ENCODE results near the gene ANXA7. TPM values are rescaled to one million over a fixed set of nuclear protein-coding genes. Genes with fewer than 3 reads are reported as not detected.
"Not testable (repeated sequence)": the region's sequence is repeated elsewhere in the genome, so short reads cannot be mapped to it uniquely, and the experiment has no call there.

ANXA7 gene
- polyA plus RNA-seq, 2 donors = 36.7 to 74.4 TPM

- H3K36me3 ChIP-seq (ENCODE audit: control insufficient read depth in 2 of 2, insufficient read depth in 2 of 2, low read length in 1 of 2); H3K4me3 ChIP-seq (ENCODE audit: low read depth in 1 of 2, low read length in 2 of 2); H3K9me3 ChIP-seq (ENCODE audit: control insufficient read depth in 2 of 2, insufficient read depth in 1 of 2, low read depth in 1 of 2, low read length in 1 of 2); H3K4me1 ChIP-seq (ENCODE audit: control insufficient read depth in 2 of 2, insufficient read depth in 2 of 2, low read length in 1 of 2); H3K27me3 ChIP-seq (ENCODE audit: control insufficient read depth in 1 of 2, insufficient read depth in 2 of 2, low read length in 2 of 2); H3K27ac ChIP-seq (ENCODE audit: low read depth in 2 of 2, low read length in 1 of 2): not testable (repeated sequence)
- WGBS, 2 donors = no CpG with 5 or more reads among the region's 1 CpG
Measured at GRCh38 chr10:73328523-73328922, 85.3 kb downstream of the ANXA7 start.

DNA sequence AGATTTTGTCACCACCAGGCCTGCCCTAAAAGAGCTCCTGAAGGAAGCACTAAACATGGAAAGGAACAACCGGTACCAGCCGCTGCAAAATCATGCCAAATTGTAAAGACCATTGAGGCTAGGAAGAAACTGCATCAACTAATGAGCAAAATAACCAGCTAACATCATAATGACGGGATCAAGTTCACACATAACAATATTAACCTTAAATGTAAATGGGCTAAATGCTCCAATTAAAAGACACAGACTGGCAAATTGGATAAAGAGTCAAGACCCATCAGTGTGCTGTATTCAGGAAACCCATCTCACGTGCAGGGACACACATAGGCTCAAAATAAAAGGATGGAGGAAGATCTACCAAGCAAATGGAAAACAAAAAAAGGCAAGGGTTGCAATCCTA lies 88.6 kb downstream of the ANXA7 start:
- H3K27me3 ChIP-seq (ENCODE audit: control insufficient read depth in 1 of 2, insufficient read depth in 2 of 2, low read length in 2 of 2); H3K4me1 ChIP-seq (ENCODE audit: control insufficient read depth in 2 of 2, insufficient read depth in 2 of 2, low read length in 1 of 2); H3K4me3 ChIP-seq (ENCODE audit: low read depth in 1 of 2, low read length in 2 of 2); H3K9me3 ChIP-seq (ENCODE audit: control insufficient read depth in 2 of 2, insufficient read depth in 1 of 2, low read depth in 1 of 2, low read length in 1 of 2); H3K36me3 ChIP-seq (ENCODE audit: control insufficient read depth in 2 of 2, insufficient read depth in 2 of 2, low read length in 1 of 2); H3K27ac ChIP-seq (ENCODE audit: low read depth in 2 of 2, low read length in 1 of 2): not testable (repeated sequence)
- 83% methylated on average over 1 of the region's 4 CpGs for WGBS, 2 donors

Other genes with a start within 250 kb of the ANXA7 start
- 10 to 100 TPM in 1 of 2 donors, 1 to 10 TPM in 1; 6.7 to 12.7 TPM for gene ECD, start 246.1 kb downstream of the ANXA7 start, polyA plus RNA-seq
- gene FAM149B1, start 245.9 kb downstream of the ANXA7 start, polyA plus RNA-seq = 10 to 100 TPM in 1 of 2 donors, 1 to 10 TPM in 1; 9.4 to 21.7 TPM
- gene DNAJC9, start 166.8 kb downstream of the ANXA7 start, polyA plus RNA-seq = 10 to 100 TPM; 13.7 to 19.0 TPM
- 10 to 100 TPM; 41.7 to 60.3 TPM for gene MRPS16, start 161.4 kb downstream of the ANXA7 start, polyA plus RNA-seq
- gene CFAP70, start 55.2 kb downstream of the ANXA7 start, polyA plus RNA-seq = 1 to 10 TPM in 1 of 2 donors, under 1 TPM in 1; 0.60 to 1.2 TPM
- gene MSS51, start 19.5 kb upstream of the ANXA7 start, polyA plus RNA-seq = 1 to 10 TPM in 1 of 2 donors, under 1 TPM in 1; 0.54 to 2.0 TPM
- gene PPP3CB, start 82.0 kb upstream of the ANXA7 start, polyA plus RNA-seq = 10 to 100 TPM; 15.7 to 16.7 TPM
- gene USP54, start 177.3 kb upstream of the ANXA7 start, polyA plus RNA-seq = 10 to 100 TPM; 16.8 to 23.7 TPM
- gene MYOZ1, start 227.4 kb upstream of the ANXA7 start, polyA plus RNA-seq = 1 to 10 TPM in 1 of 2 donors, under 1 TPM in 1; 0.89 to 3.1 TPM
- gene SYNPO2L, start 242.0 kb upstream of the ANXA7 start, polyA plus RNA-seq = 10 to 100 TPM in 1 of 2 donors, 1 to 10 TPM in 1; 1.9 to 10.9 TPM